ENCODE results near the gene STS.

STS gene

GRCh38 chrX:7184816-7185215, 37.3 kb downstream of the STS start:
- TF ChIP-seq CTCF (IDR thresholded peaks at IDR 0.05; ENCODE audit: extremely low read depth, missing control alignments): no peak
- no peak for DNase-seq (ENCODE audit: low spot score)

- DNase-seq (ENCODE audit: low spot score): no peak
- no peak for TF ChIP-seq CTCF (IDR thresholded peaks at IDR 0.05; ENCODE audit: extremely low read depth, missing control alignments)
Measured at GRCh38 chrX:7188672-7189071, 41.2 kb downstream of the STS start.

- DNase-seq (ENCODE audit: low spot score): no peak
- TF ChIP-seq CTCF (IDR thresholded peaks at IDR 0.05; ENCODE audit: extremely low read depth, missing control alignments): no peak
Measured at GRCh38 chrX:7190157-7190556, 42.6 kb downstream of the STS start.

- no peak for DNase-seq (ENCODE audit: low spot score)
- no peak for TF ChIP-seq CTCF (IDR thresholded peaks at IDR 0.05; ENCODE audit: extremely low read depth, missing control alignments)
Measured at GRCh38 chrX:7191681-7192110, 44.2 kb downstream of the STS start.

GRCh38 chrX:7192871-7193270, 45.4 kb downstream of the STS start:
- no peak for DNase-seq (ENCODE audit: low spot score)
- no peak for TF ChIP-seq CTCF (IDR thresholded peaks at IDR 0.05; ENCODE audit: extremely low read depth, missing control alignments)

GRCh38 chrX:7194606-7195005, 47.1 kb downstream of the STS start:
- DNase-seq (ENCODE audit: low spot score): no peak
- no peak for TF ChIP-seq CTCF (IDR thresholded peaks at IDR 0.05; ENCODE audit: extremely low read depth, missing control alignments)

Data from GM20000 (cell line).